ENCODE results near the gene MMP28. TPM values are rescaled to one million over a fixed set of nuclear protein-coding genes. Genes with fewer than 3 reads are reported as not detected.

MMP28 gene
- total RNA-seq, 2 donors from 2014 or later = 62.5 to 66.7 TPM

- TF ChIP-seq CTCF (IDR thresholded peaks at IDR 0.05) = no peak
- H3K36me3 ChIP-seq = peaks cover 16% of the 10 kb centered on the region
- intact Hi-C loops (cut with DNase I) = no loop called here
- H3K4me1 ChIP-seq = no peaks in the 10 kb centered on the region
- H3K9me3 ChIP-seq = no peaks in the 10 kb centered on the region
- no peaks in the 10 kb centered on the region for H3K27me3 ChIP-seq
- H3K4me3 ChIP-seq = no peak overlapping the region
- no peak overlapping the region for H3K9ac ChIP-seq (ENCODE audit: low read depth in 2 of 2, low read length in 2 of 2)
- DNase-seq = no peak
- H3K27ac ChIP-seq = no peak overlapping the region
Observed at GRCh38 chr17:35717475-35717874, 78.0 kb downstream of the MMP28 start.

GRCh38 chr17:35716897-35717465, 78.5 kb downstream of the MMP28 start:
- Histone ChIP-seq H3K27me3 (no peaks in the 10 kb centered on the region), H3K9me3 (no peaks in the 10 kb centered on the region), H3K4me1 (no peaks in the 10 kb centered on the region), H3K9ac (ENCODE audit: low read depth in 2 of 2, low read length in 2 of 2) (no peak overlapping the region), H3K27ac (no peak overlapping the region), H3K4me3 (no peak overlapping the region), H3K36me3 (peaks cover 16% of the 10 kb centered on the region)
- no peak for TF ChIP-seq CTCF (IDR thresholded peaks at IDR 0.05)
- DNase-seq = no peak
- intact Hi-C loops (cut with DNase I) = no loop called here

- no peak for TF ChIP-seq CTCF (IDR thresholded peaks at IDR 0.05)
- intact Hi-C loops (cut with DNase I) = no loop called here
- Histone ChIP-seq H3K9ac (ENCODE audit: low read depth in 2 of 2, low read length in 2 of 2) (no peak overlapping the region), H3K9me3 (no peaks in the 10 kb centered on the region), H3K4me3 (no peak overlapping the region), H3K27me3 (no peaks in the 10 kb centered on the region), H3K27ac (no peak overlapping the region), H3K4me1 (no peaks in the 10 kb centered on the region), H3K36me3 (peaks cover 16% of the 10 kb centered on the region)
- DNase-seq = no peak
Observed at GRCh38 chr17:35716173-35716572, 79.3 kb downstream of the MMP28 start.

Other genes with a start within 250 kb of the MMP28 start
- not detected for gene SLFN14, start 234.8 kb downstream of the MMP28 start, total RNA-seq
- gene PEX12, start 217.1 kb downstream of the MMP28 start, total RNA-seq = 1 to 10 TPM; 2.6 to 5.9 TPM
- 100 to 1,000 TPM; 220 to 274 TPM for gene AP2B1, start 208.3 kb downstream of the MMP28 start, total RNA-seq
- gene RASL10B, start 64.0 kb downstream of the MMP28 start, total RNA-seq = under 1 TPM; 0.07 to 0.21 TPM
- gene GAS2L2, start 42.4 kb downstream of the MMP28 start, total RNA-seq = under 1 TPM in 1 of 2 donors, not detected in 1; 0.15 TPM
- gene C17orf50, start 34.8 kb downstream of the MMP28 start, total RNA-seq = not detected
- gene TAF15, start 13.8 kb upstream of the MMP28 start, total RNA-seq = 100 to 1,000 TPM; 132 to 218 TPM
- not detected for gene HEATR9, start 73.2 kb upstream of the MMP28 start, total RNA-seq
- gene CCL5, start 84.7 kb upstream of the MMP28 start, total RNA-seq = 1 to 10 TPM; 3.6 to 4.4 TPM
- 1 to 10 TPM in 1 of 2 donors, under 1 TPM in 1; 0.66 to 7.8 TPM for gene RDM1, start 135.1 kb upstream of the MMP28 start, total RNA-seq
- not detected for gene LYZL6, start 148.1 kb upstream of the MMP28 start, total RNA-seq
- not detected for gene CCL16, start 185.9 kb upstream of the MMP28 start, total RNA-seq
- 1 to 10 TPM; 1.3 to 2.4 TPM for gene CCL14, start 191.1 kb upstream of the MMP28 start, total RNA-seq
- gene CCL15, start 205.9 kb upstream of the MMP28 start, total RNA-seq = 10 to 100 TPM; 37.2 to 54.4 TPM
- gene CCL23, start 222.3 kb upstream of the MMP28 start, total RNA-seq = under 1 TPM in 1 of 2 donors, not detected in 1; 0.59 TPM